Transverse colon (tissue), 4 donors: ENCODE data around the gene PTPRD. TPM values are rescaled to one million over a fixed set of nuclear protein-coding genes. Genes with fewer than 3 reads are reported as not detected.

Experiments
- DNase-seq: peaks from one replicate; pipeline ENCODE4 v3.0.0-alpha.2; 2019
- H3K27ac ChIP-seq, 4 donors: fragments of 200-600 bp; sonication (generic); 2 replicates each; pipeline ENCODE4 v1.5.1; 2016 to 2018; ENCODE audit warnings: inconsistent platforms in 4 of 4
- H3K27me3 ChIP-seq: fragments of 200-600 bp; sonication (generic); 2 replicates; pipeline ENCODE4 v1.5.1; 2017; ENCODE audit warnings: inconsistent platforms
- H3K36me3 ChIP-seq, 4 donors: fragments of 200-600 bp; sonication (generic); 2 replicates each; pipeline ENCODE4 v1.5.1; 2017 to 2019; ENCODE audit warnings: inconsistent platforms in 4 of 4
- H3K4me1 ChIP-seq, 4 donors: fragments of 200-600 bp; sonication (generic); 2 replicates each; pipeline ENCODE4 v1.5.1; 2017 to 2020; ENCODE audit warnings: inconsistent platforms in 4 of 4
- H3K4me3 ChIP-seq, 4 donors: fragments of 200-600 bp; sonication (generic); 1 replicate in 1 of 4; 2 replicates in 3 of 4; pipeline versions ENCODE4 v1.5.1 to v1.6.1; 2017 to 2019; ENCODE audit warnings: inconsistent platforms in 4 of 4
- H3K9me3 ChIP-seq, 2 donors: fragments of 200-600 bp; sonication (generic); 2 replicates each; pipeline ENCODE4 v1.5.1; 2017 to 2019; ENCODE audit warnings: inconsistent platforms in 2 of 2
- CTCF ChIP-seq, 5 experiments: fragments of 200-600 bp in 3 of 5; fragments of 450-650 bp in 2 of 5; sonication (generic) in 3 of 5; IDR thresholded peaks; 1 replicate in 2 of 5; 2 replicates in 3 of 5; pipeline ENCODE4 v1.5.1; 2016 to 2017; ENCODE audit warnings: antibody characterized with exemption in 5 of 5, inconsistent platforms in 3 of 5, mild to moderate bottlenecking in 2 of 5, moderate library complexity in 1 of 5
- EP300 ChIP-seq: sonication (generic); formaldehyde crosslinking; IDR thresholded peaks from one replicate; pipeline ENCODE4 v1.6.1; 2017; ENCODE audit warnings: antibody characterized with exemption, low read depth
- POLR2A ChIP-seq: fragments of 450-650 bp; IDR thresholded peaks from one replicate; pipeline ENCODE4 v1.6.1; 2016; ENCODE audit warnings: antibody characterized with exemption, mild to moderate bottlenecking, moderate library complexity
- POLR2AphosphoS5 ChIP-seq, 3 donors: sonication (generic); formaldehyde crosslinking; IDR thresholded peaks; one replicate each; pipeline ENCODE4 v1.6.1; 2016; ENCODE audit warnings: antibody characterized with exemption in 3 of 3
- WGBS, 2 donors: methylation state at CpG; one replicate each; pipeline ENCODE4 v1.1.5; 2018; ENCODE audit warnings: low coverage in 1 of 2; 5-methylcytosine and 5-hydroxymethylcytosine counted together
- in situ Hi-C, 4 donors: fragments of 200-750 bp; cut with MboI; loops; one replicate each; pipeline versions ENCODE4 v1.15.0 to v1.15.1; 2017; ENCODE audit warnings: low sequenced_read_pairs in 3 of 4, low pct_ligation_motif_present in 1 of 4, low pct_unique_long_range_greater_than_20kb in 1 of 4
- intact Hi-C: fragments of 100-400 bp; cut with DNase I; formaldehyde crosslinking; loops from one replicate; pipeline ENCODE4 v1.15.1; 2023; ENCODE audit warnings: low total_unique reads
- total RNA-seq, 4 donors: library from RNA; depleted of rRNA; stranded (reverse); fragments of >200 nt; gene quantifications; one replicate each; pipeline ENCODE4 v1.1.0, GENCODE V29; 2016

PTPRD gene
- total RNA-seq, 4 donors from 2014 or later, result 43.0 to 115 (median 79.1) TPM

GRCh38 chr9:9917400-9917799 lies 695.4 kb downstream of the PTPRD start:
- DNase-seq, result no peak
- TF ChIP-seq POLR2A, result no peak
- no peak for TF ChIP-seq POLR2AphosphoS5 (IDR thresholded peaks at IDR 0.05)
- no peak for TF ChIP-seq CTCF (IDR thresholded peaks at IDR 0.05)
- no peak for TF ChIP-seq EP300
- Histone ChIP-seq H3K4me3 (no peak overlapping the region), H3K27me3 (no peaks in the 10 kb centered on the region), H3K36me3 (no peaks in the 10 kb centered on the region), H3K9me3 (peaks cover 0 to 4% of the 10 kb centered on the region in 2 donors), H3K27ac (no peak overlapping the region), H3K4me1 (no peaks in the 10 kb centered on the region)
- in situ Hi-C loops (loop anchor here in 1 of 4 donors (25.0 kb wide), 1 partner anchor 95 kb away; no protein-coding TSS in a partner anchor), intact Hi-C loops (no loop called here)

DNA sequence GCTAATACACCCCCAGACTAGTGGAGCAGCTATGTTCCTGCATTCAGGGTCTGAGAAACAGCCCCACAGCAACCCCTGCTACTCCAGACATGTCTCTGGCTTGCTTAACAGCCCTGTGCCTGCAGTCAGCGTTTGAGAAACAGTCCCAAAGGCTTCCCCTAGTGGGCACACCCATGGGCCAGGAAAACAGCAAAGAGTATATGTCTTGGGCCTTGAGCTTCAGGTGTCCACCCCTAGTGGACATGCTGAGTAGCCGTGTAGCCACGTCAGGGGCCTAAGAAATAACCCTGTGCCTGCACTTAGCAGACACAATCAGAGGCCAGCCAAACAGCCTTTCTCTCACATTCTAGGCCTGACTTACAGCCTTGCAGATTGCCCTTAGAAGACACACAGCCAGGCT lies 698.6 kb downstream of the PTPRD start:
- TF ChIP-seq POLR2AphosphoS5 (IDR thresholded peaks at IDR 0.05) (no peak), EP300 (no peak)
- peaks cover 0 to 4% of the 10 kb centered on the region in 2 donors for H3K9me3 ChIP-seq
- no peaks in the 10 kb centered on the region for H3K27me3 ChIP-seq
- DNase-seq, result no peak
- in situ Hi-C loops (loop anchor here in 1 of 4 donors (25.0 kb wide), 1 partner anchor 98 kb away; no protein-coding TSS in a partner anchor), intact Hi-C loops (no loop called here)
- no peak overlapping the region for H3K4me3 ChIP-seq
- H3K27ac ChIP-seq, result no peak overlapping the region
- H3K4me1 ChIP-seq, result no peaks in the 10 kb centered on the region
- H3K36me3 ChIP-seq, result no peaks in the 10 kb centered on the region
- 90% methylated on average over 3 of the region's 3 CpGs; no CpG with 5 or more reads in 1 of the 2 donors for WGBS, 2 donors

DNA sequence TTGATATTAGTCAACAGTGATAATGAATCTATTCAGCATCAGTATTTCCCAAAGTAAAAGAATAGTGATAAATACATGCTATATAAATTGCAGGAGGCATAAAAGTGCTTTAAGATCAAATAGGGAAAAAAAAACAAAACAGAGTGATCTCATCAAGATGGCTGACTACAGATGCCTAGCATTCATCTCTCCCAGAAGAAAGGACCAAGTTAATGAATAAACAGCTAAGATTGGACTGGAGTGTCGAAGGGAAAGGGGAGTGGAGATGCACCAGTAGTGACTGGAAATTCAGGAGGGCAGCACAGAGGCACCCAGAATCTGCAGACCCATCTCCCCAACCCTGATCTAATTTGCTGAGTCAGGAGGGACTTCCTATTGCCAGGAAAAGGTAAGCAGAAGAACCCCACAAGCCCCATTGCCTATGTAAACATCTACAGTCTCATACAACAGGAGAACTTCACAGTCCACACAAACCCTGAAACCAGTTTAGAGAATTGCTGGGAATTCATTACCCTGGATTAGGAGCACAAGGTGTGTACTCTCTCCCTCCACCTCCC lies 699.4 kb downstream of the PTPRD start:
- intact Hi-C loops (no loop called here), in situ Hi-C loops (loop anchor here in 1 of 4 donors (25.0 kb wide), 1 partner anchor 99 kb away; no protein-coding TSS in a partner anchor)
- DNase-seq, result no peak
- Histone ChIP-seq H3K27ac (no peak overlapping the region), H3K9me3 (peaks cover 0 to 4% of the 10 kb centered on the region in 2 donors), H3K4me1 (no peaks in the 10 kb centered on the region), H3K4me3 (no peak overlapping the region), H3K36me3 (no peaks in the 10 kb centered on the region), H3K27me3 (no peaks in the 10 kb centered on the region)
- 13 to 32% methylated on average over 1 of the region's 1 CpG for WGBS, 2 donors
- TF ChIP-seq POLR2AphosphoS5 (IDR thresholded peaks at IDR 0.05) (no peak), EP300 (no peak)

- Histone ChIP-seq H3K4me3 (no peak overlapping the region), H3K4me1 (no peaks in the 10 kb centered on the region), H3K27ac (no peak overlapping the region), H3K27me3 (no peaks in the 10 kb centered on the region), H3K9me3 (peaks cover 0 to 4% of the 10 kb centered on the region in 2 donors), H3K36me3 (no peaks in the 10 kb centered on the region)
- TF ChIP-seq CTCF (IDR thresholded peaks at IDR 0.05), result no peak
- TF ChIP-seq EP300, result no peak
- no peak for TF ChIP-seq POLR2A
- TF ChIP-seq POLR2AphosphoS5 (IDR thresholded peaks at IDR 0.05), result no peak
- in situ Hi-C loops, result loop anchor here in 1 of 4 donors (25.0 kb wide), 1 partner anchor 100 kb away; no protein-coding TSS in a partner anchor
- intact Hi-C loops, result no loop called here
- WGBS, 2 donors, result 8 to 14% methylated on average over 2 of the region's 2 CpGs
- no peak for DNase-seq
Observed at GRCh38 chr9:9912459-9912858, 700.3 kb downstream of the PTPRD start.

- in situ Hi-C loops, result loop anchor here in 1 of 4 donors (25.0 kb wide), 1 partner anchor 107 kb away; no protein-coding TSS in a partner anchor
Observed at GRCh38 chr9:9905736-9906135, 707.1 kb downstream of the PTPRD start.

More at GRCh38 chr9:9905736-9906135, 707.1 kb downstream of the PTPRD start:
- intact Hi-C loops, result no loop called here
- Histone ChIP-seq H3K27me3 (no peaks in the 10 kb centered on the region), H3K4me3 (no peak overlapping the region), H3K9me3 (no peaks in the 10 kb centered on the region), H3K4me1 (no peaks in the 10 kb centered on the region), H3K27ac (no peak overlapping the region), H3K36me3 (no peaks in the 10 kb centered on the region)
- DNase-seq, result no peak
- TF ChIP-seq POLR2A (no peak), EP300 (no peak), POLR2AphosphoS5 (IDR thresholded peaks at IDR 0.05) (no peak), CTCF (IDR thresholded peaks at IDR 0.05) (no peak)
- WGBS, 2 donors, result 57 to 63% methylated on average over 3 of the region's 3 CpGs
